ENCODE data around the gene EGFL6.

Gene EGFL6

DNA sequence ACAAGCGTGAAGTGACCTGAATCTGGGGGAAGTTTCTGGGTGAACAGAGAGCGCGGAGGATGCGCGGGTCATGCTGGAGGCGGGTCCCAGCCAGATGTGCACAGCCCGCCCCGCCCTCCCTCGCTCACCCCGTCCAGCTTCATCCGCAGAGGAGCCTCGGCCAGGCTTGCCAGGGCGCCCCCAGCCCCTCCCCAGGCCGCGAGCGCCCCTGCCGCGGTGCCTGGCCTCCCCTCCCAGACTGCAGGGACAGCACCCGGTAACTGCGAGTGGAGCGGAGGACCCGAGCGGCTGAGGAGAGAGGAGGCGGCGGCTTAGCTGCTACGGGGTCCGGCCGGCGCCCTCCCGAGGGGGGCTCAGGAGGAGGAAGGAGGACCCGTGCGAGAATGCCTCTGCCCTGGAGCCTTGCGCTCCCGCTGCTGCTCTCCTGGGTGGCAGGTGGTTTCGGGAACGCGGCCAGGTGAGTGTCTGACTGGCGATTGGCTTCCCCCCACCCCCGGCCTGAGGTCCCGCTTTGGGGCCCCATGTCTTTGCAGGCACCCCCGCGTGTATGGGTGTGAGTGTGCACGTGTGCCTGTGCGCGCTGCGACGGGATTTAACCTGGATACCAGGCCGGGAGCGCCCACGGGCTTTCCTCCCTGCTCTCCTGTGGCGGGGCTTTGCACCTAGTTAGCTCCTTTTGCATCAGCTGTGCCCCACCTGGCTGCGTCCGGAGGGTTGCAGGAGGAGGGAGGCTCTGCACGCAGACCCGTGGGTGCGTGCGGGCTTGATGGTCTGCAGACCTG is at the start of gene EGFL6:
Gene EGFL6 (plus strand): TSS at position 123 of the 782 bp plus-strand sequence. CDS start 261 bp downstream, at position 384.
- no peak for DNase-seq

- DNase-seq, result no peak
These were observed 49.0 kb upstream of the EGFL6 start for GRCh38 chrX:13520351-13520750.

DNA sequence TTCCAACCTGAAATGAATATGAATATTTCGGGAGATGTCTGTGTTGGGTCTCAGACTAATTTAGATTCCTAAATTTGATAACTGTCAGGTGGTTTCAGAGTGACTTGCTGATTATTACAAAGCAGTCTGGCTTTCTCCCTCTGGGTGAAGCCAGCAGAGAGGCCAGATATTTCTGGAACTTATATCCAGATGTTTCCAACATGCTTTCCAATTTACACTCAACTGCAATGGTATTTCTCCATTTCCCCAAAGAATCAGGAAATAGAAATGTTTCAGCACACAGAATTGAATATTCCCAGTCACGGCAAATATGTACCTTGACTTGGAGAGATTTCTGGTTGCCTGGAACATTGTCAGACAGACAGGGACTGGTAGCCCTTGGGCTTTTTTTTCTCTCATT is 48.5 kb upstream of the EGFL6 start:
- peak; percentile 69 for DNase-seq

GRCh38 chrX:13522811-13523210 is 46.6 kb upstream of the EGFL6 start:
- no peak for DNase-seq

GRCh38 chrX:13533726-13534125 is 35.7 kb upstream of the EGFL6 start:
- peak; percentile 19 for DNase-seq

- DNase-seq, result no peak
These were observed 33.8 kb upstream of the EGFL6 start for GRCh38 chrX:13535376-13536165.

- no peak for DNase-seq
These were observed 32.9 kb upstream of the EGFL6 start for GRCh38 chrX:13536551-13536950.

DNA sequence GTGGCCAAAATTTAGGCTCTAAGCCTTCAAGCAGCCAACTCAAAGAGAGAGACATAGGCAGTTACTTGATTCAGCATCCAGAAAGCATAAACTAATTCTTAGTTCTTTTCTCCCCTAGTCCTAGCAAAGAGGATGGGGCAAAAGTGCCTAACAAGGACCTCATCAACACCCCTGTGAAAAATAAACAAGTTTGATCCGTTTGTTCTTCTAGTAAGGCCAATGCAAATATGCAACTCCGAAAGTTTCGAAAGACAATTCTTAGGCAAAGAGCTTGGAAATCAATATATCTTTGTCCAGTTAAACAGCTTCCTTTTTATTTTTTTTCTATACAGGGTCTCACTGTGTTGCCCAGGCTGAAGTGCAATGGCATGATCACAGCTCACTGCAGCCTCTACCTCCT is 31.0 kb upstream of the EGFL6 start:
- no peak for DNase-seq

DNA sequence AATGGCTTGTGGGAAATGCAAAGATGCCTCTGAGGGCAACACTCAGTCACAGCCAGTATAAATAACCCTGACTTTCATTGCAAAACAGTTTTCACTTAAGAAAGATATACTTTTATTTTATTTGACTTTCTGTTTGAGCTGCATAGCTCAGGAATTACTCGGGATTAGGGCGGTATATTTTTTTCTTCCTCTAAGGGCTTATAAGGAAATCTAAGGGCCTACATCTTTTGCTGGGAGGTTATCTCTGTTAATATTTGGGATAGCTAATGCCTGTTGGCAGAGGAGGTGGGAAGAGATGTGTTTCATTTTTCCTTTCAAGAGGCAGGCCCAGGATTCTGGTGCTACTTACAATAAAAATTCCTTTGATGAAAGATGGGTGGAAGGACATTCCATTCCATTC is 28.8 kb upstream of the EGFL6 start:
- no peak for DNase-seq

DNA sequence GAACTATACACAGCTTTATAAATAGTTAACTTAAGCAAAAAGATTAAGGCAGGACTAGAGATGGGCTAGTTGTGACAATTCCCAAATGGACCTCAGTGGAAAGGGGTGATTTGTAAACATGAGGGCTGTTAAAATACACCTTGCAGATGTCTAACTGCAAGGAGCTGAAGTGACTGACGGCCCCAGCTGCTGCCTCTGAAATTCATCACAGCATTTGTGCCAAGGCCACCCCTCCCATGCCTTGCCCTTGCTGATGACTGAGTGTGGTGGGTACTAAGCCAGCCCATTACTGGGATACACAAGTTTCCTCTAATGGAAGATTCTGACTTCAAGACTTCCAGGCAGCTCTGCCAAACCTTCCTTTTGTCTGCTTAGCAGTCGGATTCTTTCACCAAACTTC is 23.7 kb upstream of the EGFL6 start:
- no peak for DNase-seq

DNA sequence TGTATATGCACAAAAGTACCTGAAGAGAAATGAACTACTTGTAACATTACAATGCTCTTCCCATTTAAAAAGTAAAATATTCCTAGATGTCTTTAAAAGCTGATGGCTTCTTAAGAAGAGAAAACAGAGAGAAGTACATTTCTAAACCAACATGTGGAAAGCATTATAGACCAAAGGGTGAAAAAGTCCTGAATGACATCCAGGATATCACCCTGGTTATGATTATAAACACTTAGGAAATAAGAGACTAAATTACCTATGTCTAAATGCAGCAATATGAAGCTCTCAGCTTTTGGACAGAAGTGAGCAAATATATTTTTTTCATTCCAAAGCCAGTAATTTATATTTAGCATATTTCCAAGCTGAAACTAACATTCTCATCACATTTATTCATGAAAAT is 21.7 kb upstream of the EGFL6 start:
- no peak for DNase-seq

GRCh38 chrX:13550346-13550745 is 19.1 kb upstream of the EGFL6 start:
- DNase-seq, result no peak

GRCh38 chrX:13551610-13552009 is 17.8 kb upstream of the EGFL6 start:
- no peak for DNase-seq

GRCh38 chrX:13552892-13553291 is 16.5 kb upstream of the EGFL6 start:
- DNase-seq, result no peak

- DNase-seq, result no peak
These were observed 3.9 kb upstream of the EGFL6 start for GRCh38 chrX:13565511-13565910.

GRCh38 chrX:13570261-13570605 is 832 bp downstream of the EGFL6 start:
- no peak for DNase-seq

GRCh38 chrX:13571136-13571535 is 1.7 kb downstream of the EGFL6 start:
- DNase-seq, result no peak

DNA sequence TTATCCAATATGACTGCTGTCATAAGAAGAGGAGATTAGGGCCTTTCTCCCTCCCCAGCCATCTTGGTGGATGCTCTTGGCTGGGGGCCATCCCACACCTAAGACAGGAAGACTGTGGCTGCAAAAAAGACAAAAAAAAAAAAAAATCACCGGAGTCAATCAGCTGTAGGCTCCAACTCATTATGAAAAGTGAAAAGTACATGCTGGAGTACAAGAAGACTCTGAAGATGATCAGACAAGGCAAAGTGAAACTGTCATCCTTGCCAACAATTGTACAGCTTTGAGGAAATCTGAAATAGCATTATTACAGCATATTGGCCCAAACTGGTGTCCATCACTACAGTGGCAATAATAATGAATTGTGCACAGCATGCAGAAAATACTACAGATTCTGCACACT is 5.2 kb downstream of the EGFL6 start:
- DNase-seq, result no peak

DNA sequence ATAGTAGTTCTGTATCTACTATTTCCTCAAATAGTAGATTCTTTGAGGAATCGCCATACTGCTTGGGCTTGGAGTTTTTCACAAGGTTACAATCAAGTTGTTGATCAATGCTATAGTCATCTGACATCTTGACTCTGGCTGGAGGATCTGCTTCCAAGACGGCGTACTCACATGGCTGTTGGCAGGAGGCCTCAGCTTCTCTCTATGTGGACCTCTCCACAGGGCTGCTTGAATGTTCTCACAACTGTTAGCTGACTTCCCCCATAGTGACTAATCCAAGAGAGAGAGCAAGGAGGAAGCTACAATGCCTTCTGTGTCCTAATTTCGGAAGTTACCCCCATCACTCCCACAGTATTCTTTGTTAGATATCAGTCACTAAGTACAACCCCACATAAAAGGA is 10.3 kb downstream of the EGFL6 start:
- no peak for DNase-seq

DNA sequence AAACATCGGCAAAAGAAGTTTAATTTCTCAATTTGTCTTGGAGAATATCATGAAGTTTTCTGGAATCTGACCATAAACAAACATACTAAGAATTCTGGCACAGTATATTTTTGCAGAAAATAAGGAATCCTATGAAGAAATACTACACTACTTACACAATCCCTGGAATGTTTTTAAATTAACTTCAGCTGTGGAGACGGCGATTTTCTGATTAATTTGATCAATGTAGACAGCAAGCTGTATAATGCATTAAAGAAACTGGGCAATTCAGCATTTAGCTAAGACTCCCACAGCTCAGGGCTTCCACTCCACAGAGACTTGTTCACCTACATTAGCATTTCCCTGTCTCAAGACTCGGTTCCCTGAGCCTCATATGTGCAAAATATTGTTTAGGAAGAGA is 12.2 kb downstream of the EGFL6 start:
- DNase-seq, result peak; percentile 58

- DNase-seq, result no peak
These were observed 18.5 kb downstream of the EGFL6 start for GRCh38 chrX:13587786-13588477.

GRCh38 chrX:13590207-13590606 is 20.8 kb downstream of the EGFL6 start:
- no peak for DNase-seq

DNA sequence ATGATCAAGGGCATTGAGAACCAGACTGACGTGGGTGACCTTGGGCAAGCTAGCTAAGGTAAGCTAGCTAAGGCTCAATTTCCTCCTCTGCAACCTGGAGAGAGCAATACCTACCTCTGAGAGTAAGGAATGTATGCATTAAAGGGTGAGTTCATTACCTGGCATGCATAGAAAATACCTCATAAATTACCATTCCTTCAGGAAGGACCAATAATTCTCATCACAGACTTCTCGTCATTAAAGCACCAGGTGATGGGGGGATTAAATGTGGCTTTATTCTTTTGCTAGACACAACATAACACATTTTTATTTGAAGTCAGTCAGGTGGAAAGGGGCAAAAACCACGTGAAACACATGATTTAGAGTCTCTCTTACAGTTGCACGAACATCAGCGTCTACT is 21.5 kb downstream of the EGFL6 start:
- no peak for DNase-seq

GRCh38 chrX:13597874-13598273 is 28.5 kb downstream of the EGFL6 start:
- peak; percentile 14 for DNase-seq

Data from fibroblast of skin of right quadriceps (primary cell).